GM23248 (cell line): ENCODE results near the gene ATP2B3.

ENCODE experiments used
- EZH2 ChIP-seq: fragments of 200-600 bp; sonication (generic); IDR thresholded peaks from 2 replicates; pipeline ENCODE4 v1.6.1; 2018; ENCODE audit warnings: antibody characterized with exemption, mild to moderate bottlenecking; ENCODE audit not compliant: insufficient read depth, poor library complexity, severe bottlenecking
- EZH2phosphoT487 ChIP-seq: fragments of 200-600 bp; sonication (generic); IDR thresholded peaks from 2 replicates; pipeline ENCODE4 v1.6.1; 2018; ENCODE audit warnings: antibody characterized with exemption, moderate library complexity, mild to moderate bottlenecking, low read depth; ENCODE audit not compliant: insufficient read depth

GRCh38 chrX:153592091-153592833, 74.8 kb downstream of the ATP2B3 start:
- TF ChIP-seq EZH2: no peak
- TF ChIP-seq EZH2phosphoT487: no peak
